GM12875 (cell line): ENCODE results near the gene CLEC16A.

Experiments
- H3K4me3 ChIP-seq: one replicate; pipeline ENCODE4 v1.5.1; 2011; ENCODE audit warnings: low read depth, low read length, control low read depth
- TF ChIP-seq, protein P1 (sequence below): IDR thresholded peaks from 2 replicates; pipeline ENCODE4 v1.5.1; 2011; ENCODE audit warnings: low read depth, mild to moderate bottlenecking, control low read depth, inconsistent platforms, low read length, moderate library complexity, borderline replicate concordance; ENCODE audit not compliant: insufficient read depth

CLEC16A gene

DNA sequence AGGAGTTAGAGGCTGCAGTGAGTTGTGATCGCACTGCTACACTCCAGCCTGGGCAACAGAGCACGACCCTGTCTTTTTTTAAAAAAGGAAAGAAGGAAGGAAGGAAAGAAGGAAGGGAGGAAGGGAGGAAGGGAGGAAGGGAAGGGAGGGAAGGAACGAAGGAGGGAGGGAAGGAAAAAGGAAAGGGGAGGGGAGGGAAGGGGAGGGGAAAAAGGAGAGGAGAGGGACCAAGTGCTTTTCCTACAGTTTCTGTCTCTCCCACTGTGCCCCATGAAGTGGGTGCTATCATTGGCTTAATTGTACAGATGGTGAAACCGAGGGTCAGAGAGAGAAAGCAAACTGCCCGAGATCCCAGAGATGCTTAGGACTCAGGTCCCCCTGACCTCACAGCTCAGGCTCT lies 254.0 kb downstream of the CLEC16A start:
- no peak overlapping the region for H3K4me3 ChIP-seq
- TF ChIP-seq, protein P1, sequence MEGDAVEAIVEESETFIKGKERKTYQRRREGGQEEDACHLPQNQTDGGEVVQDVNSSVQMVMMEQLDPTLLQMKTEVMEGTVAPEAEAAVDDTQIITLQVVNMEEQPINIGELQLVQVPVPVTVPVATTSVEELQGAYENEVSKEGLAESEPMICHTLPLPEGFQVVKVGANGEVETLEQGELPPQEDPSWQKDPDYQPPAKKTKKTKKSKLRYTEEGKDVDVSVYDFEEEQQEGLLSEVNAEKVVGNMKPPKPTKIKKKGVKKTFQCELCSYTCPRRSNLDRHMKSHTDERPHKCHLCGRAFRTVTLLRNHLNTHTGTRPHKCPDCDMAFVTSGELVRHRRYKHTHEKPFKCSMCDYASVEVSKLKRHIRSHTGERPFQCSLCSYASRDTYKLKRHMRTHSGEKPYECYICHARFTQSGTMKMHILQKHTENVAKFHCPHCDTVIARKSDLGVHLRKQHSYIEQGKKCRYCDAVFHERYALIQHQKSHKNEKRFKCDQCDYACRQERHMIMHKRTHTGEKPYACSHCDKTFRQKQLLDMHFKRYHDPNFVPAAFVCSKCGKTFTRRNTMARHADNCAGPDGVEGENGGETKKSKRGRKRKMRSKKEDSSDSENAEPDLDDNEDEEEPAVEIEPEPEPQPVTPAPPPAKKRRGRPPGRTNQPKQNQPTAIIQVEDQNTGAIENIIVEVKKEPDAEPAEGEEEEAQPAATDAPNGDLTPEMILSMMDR, result no peak

DNA sequence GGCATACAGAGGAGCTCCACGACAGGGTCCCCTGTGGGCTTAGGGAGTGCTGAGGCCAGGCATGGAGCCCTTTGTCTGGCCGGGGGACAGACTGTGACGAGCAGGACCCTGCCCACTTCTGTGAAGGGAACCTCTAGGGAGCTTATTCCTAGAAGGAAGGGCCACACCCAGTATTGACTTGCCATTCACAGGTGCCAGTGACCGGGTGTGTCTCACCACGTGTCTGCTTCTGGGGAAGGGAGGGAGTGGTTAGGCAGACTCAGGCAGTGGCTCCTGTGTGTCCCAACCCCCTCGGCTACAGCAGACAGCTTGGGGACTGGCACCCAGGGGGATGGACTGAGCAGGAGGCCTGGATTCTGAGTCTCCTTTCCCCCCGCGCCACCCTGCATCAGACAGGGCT lies 254.5 kb downstream of the CLEC16A start:
- H3K4me3 ChIP-seq, result no peak overlapping the region
- TF ChIP-seq, protein P1, result no peak

DNA sequence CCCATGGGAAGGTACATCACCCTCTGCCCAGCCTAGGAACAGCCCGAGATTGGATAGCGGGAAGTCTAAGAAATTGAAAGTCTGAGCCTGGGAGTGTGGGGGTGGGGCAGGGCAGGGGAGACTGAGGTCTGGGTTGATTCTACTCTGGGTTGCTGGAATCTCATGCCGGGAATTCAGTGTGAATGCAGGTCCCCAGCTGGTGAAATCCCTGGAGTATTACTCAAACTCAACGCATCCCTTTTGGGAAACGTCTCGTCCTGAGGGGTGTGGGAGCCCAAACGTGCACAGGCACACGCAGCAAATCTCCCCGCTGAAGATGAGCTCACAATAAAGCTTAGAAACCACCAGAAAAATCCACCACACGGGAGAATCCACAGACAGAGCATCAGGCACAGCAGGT lies 256.2 kb downstream of the CLEC16A start:
- no peak overlapping the region for H3K4me3 ChIP-seq
- TF ChIP-seq, protein P1, result no peak

DNA sequence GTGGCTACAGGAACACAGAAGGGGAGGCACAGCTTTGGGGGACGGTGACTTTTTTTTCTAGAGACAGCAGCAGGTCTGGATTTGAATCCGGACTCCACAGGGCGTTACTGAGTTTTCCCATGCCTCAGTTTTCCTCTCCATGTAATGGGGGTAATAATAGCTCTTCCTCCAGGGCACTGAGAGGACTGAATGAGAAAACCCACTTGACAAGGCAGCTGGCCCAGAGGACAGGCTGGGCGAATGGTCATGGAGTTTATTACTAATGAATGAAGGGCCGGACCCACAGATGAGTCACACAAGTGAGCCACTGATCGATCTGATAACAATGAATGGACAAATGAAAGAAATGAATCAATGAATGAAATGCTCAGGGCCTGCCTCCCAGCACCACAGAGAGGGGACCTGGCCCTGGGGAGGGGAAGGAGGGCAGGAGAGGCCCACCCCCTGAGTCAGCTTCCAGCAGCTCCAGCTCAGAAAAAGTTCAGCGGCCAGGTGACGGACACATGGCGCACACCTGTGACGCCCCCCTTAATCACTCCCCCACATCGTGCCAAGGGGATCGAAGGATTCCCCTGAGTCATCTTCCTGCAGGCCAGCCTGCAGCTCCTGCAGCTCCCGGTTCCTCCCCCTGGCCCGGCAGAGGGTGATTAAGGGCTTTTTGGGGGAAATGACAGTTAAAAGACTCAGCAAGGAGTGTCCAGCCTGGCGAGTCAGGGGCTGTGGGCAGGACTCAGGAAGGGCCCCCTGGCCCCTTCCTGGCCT lies 257.3 kb downstream of the CLEC16A start:
- H3K4me3 ChIP-seq, result no peak overlapping the region
- TF ChIP-seq, protein P1, result no peak

DNA sequence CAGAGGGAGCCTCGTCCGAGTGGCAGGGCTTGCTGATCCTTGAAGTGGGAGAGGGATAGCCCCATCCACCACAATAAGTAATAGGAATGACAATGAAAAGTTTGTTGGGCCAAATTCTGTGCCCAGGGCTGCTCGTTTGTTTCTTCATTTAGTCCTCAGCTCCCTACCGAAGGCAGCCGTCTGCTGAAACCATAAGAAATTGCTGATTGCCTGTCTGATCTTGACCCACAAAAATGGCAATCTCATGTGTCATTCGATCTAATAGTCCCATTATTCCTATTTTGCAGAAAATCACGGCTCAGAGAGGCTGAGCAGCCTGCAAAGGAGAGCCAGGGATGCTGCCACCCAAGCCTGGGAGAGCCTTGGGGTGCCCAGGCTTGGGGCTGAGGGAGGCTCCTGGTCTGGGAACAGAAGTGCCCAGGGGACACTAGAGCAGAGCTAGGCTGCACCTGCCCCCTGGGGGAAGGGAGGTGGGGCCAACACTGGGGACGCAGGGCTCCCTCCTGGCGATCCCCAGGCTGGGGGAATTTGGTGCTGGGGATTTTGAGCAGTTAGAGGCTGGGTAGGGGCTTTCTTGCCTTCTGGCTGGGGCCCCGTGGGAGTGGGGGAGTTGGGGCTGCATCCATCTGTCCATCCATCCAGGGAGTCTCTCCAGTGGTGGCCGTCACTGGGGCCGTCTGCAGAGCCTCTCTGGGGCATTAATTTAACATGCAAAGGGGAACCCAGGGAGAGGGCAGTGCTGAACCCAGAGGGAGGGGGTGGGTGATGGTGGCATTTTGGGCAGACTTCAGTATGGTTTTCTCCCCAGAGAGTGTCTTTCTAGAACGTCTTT lies 258.1 kb downstream of the CLEC16A start:
- H3K4me3 ChIP-seq, result no peak overlapping the region
- TF ChIP-seq, protein P1, result no peak

DNA sequence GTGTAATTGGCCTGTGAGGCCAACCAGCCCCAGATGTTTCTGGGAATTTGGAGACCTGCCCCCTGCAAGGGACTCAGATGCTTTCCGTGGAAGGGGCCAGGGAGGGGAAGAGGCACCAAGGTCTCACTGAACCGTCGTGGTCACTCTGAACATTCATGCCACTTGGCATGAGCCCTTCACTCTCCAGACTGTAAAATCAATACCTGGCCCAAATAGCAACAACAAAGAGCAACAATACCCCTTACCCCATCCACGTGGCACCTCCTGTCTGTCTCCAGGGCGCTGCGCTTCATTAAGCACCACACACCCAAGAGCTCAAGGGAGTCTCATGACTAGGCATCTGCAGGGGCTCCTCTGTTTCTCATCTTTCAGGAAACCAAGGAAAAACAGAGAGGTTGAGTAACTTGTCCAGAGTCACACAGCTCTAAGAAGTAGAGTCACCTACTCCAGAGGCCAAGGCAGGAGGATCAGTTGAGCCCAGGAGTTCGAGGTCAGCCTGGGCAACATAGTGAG lies 258.8 kb downstream of the CLEC16A start:
- TF ChIP-seq, protein P1, result no peak
- H3K4me3 ChIP-seq, result no peak overlapping the region

DNA sequence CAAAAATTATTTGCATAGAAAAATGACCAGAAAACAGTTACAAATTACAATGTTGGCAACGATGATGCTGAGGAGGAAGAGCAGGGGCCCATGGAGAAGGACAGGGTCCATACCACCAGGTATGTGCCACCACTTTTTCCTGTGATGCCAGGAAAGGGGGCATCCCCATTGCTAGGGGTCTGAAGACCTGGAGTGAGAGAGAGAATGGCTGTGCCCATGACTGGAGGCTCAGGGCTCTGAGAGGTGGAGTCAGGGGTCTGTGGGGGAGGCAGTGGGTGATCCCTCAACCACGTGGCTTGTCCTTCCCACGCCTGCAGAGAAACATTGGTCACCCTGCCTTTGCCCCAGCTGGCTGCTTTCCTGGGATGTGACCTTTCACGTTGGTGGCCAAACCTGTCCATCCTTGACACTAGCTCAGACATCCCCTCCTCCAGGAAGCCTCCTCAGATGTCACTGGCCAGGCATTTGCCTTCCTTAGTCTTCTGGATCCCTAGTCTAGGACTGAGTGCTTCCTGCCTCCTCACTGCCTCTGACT lies 260.2 kb downstream of the CLEC16A start:
- TF ChIP-seq, protein P1, result no peak
- H3K4me3 ChIP-seq, result no peak overlapping the region
